Parathyroid adenoma (tissue), 2 donors: ENCODE data around the gene METTL26.

Experiments
- H2AFZ ChIP-seq: fragments of 300-600 bp; sonication (generic); one replicate; pipeline ENCODE4 v1.7.0; 2017; ENCODE audit warnings: antibody characterized with exemption, mild to moderate bottlenecking
- H3K27ac ChIP-seq: fragments of 300-600 bp; sonication (generic); one replicate; pipeline ENCODE4 v1.7.0; 2017
- H3K27me3 ChIP-seq: fragments of 300-600 bp; sonication (generic); one replicate; pipeline ENCODE4 v1.7.0; 2017; ENCODE audit warnings: low read length; ENCODE audit not compliant: control insufficient read depth, insufficient read depth
- H3K36me3 ChIP-seq: fragments of 300-600 bp; sonication (generic); one replicate; pipeline ENCODE4 v1.7.0; 2017; ENCODE audit warnings: low read length; ENCODE audit not compliant: control insufficient read depth, insufficient read depth
- H3K4me1 ChIP-seq: fragments of 300-600 bp; sonication (generic); one replicate; pipeline ENCODE4 v1.7.0; 2017; ENCODE audit warnings: control low read depth
- H3K4me2 ChIP-seq: fragments of 300-600 bp; sonication (generic); one replicate; pipeline ENCODE4 v1.7.0; 2017; ENCODE audit warnings: low read length
- H3K4me3 ChIP-seq: fragments of 300-600 bp; sonication (generic); one replicate; pipeline ENCODE4 v1.7.0; 2017; ENCODE audit warnings: low read depth, low read length
- H3K79me2 ChIP-seq: fragments of 300-600 bp; sonication (generic); one replicate; pipeline ENCODE4 v1.7.0; 2017; ENCODE audit warnings: control low read depth
- H3K9ac ChIP-seq: fragments of 300-600 bp; sonication (generic); one replicate; pipeline ENCODE4 v1.7.0; 2017; ENCODE audit warnings: mild to moderate bottlenecking
- H3K9me3 ChIP-seq: fragments of 300-600 bp; sonication (generic); one replicate; pipeline ENCODE4 v1.7.0; 2017; ENCODE audit warnings: low read length; ENCODE audit not compliant: control insufficient read depth
- TF ChIP-seq, protein P1 (sequence below): fragments of 300-600 bp; sonication (generic); IDR thresholded peaks from one replicate; pipeline ENCODE4 v1.7.0; 2017; ENCODE audit warnings: antibody characterized with exemption, mild to moderate bottlenecking
- donor health status: primary hyperparathyroidism.

Gene METTL26

DNA sequence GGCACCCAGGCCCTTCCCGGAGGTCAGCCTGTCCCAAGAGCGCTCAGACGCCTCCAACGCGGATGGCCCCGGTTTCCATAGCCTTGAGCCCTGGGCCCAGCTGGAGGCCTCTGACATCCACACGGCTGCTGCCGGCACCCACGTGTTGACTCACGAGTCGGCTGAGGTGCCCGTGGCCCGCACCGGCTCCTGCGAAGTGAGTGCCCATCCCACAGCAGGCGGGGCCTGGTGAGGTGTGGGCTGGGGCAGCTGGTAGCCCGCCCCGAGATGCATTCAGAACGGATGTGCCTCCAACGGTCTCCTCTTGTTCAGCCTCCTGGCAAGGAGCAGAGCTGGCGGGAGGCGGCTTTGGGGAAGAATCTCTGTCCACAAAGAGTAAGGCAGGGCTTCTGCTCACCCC lies 15.7 kb upstream of the METTL26 start:
- H3K9me3 ChIP-seq, result no peaks in the 10 kb centered on the region
- H3K4me3 ChIP-seq, result no peak overlapping the region
- H3K4me1 ChIP-seq, result peaks cover 20% of the 10 kb centered on the region
- H3K79me2 ChIP-seq, result peaks cover under 1% of the 10 kb centered on the region
- no peaks in the 10 kb centered on the region for H3K27me3 ChIP-seq
- TF ChIP-seq, protein P1, sequence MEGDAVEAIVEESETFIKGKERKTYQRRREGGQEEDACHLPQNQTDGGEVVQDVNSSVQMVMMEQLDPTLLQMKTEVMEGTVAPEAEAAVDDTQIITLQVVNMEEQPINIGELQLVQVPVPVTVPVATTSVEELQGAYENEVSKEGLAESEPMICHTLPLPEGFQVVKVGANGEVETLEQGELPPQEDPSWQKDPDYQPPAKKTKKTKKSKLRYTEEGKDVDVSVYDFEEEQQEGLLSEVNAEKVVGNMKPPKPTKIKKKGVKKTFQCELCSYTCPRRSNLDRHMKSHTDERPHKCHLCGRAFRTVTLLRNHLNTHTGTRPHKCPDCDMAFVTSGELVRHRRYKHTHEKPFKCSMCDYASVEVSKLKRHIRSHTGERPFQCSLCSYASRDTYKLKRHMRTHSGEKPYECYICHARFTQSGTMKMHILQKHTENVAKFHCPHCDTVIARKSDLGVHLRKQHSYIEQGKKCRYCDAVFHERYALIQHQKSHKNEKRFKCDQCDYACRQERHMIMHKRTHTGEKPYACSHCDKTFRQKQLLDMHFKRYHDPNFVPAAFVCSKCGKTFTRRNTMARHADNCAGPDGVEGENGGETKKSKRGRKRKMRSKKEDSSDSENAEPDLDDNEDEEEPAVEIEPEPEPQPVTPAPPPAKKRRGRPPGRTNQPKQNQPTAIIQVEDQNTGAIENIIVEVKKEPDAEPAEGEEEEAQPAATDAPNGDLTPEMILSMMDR, result no peak
- H3K27ac ChIP-seq, result no peak overlapping the region
- no peak overlapping the region for H3K4me2 ChIP-seq
- H3K9ac ChIP-seq, result no peak overlapping the region
- no peak overlapping the region for H2AFZ ChIP-seq
- no peaks in the 10 kb centered on the region for H3K36me3 ChIP-seq

DNA sequence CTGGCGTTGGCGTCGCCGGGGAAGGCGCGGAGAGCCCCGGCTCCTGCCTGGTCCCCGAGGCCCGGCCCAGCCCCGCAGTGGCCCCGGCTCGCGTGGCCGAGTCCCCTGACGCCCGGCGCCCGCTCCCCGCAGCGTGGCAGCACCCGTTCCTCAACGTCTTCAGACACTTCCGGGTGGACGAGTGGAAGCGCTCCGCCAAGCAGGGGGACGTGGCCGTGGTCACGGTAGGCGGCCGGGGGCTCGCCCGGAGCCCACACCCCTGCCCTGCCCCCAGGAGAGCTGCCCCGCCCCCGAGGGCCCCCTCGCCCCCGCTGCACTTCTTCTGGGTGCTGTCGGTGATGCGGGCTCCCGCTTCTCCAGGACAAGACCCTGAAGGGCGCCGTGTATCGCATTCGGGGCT lies 13.5 kb upstream of the METTL26 start:
- Histone ChIP-seq H3K27me3 (no peaks in the 10 kb centered on the region), H3K4me3 (peak overlapping the region; percentile 53), H3K79me2 (peaks cover 15% of the 10 kb centered on the region), H3K4me1 (peaks cover 34% of the 10 kb centered on the region), H3K36me3 (no peaks in the 10 kb centered on the region), H3K9ac (peak overlapping the region; percentile 57), H2AFZ (peak overlapping the region; percentile 82), H3K9me3 (no peaks in the 10 kb centered on the region), H3K4me2 (peak overlapping the region; percentile 85), H3K27ac (no peak overlapping the region)
- TF ChIP-seq, protein P1, result no peak

DNA sequence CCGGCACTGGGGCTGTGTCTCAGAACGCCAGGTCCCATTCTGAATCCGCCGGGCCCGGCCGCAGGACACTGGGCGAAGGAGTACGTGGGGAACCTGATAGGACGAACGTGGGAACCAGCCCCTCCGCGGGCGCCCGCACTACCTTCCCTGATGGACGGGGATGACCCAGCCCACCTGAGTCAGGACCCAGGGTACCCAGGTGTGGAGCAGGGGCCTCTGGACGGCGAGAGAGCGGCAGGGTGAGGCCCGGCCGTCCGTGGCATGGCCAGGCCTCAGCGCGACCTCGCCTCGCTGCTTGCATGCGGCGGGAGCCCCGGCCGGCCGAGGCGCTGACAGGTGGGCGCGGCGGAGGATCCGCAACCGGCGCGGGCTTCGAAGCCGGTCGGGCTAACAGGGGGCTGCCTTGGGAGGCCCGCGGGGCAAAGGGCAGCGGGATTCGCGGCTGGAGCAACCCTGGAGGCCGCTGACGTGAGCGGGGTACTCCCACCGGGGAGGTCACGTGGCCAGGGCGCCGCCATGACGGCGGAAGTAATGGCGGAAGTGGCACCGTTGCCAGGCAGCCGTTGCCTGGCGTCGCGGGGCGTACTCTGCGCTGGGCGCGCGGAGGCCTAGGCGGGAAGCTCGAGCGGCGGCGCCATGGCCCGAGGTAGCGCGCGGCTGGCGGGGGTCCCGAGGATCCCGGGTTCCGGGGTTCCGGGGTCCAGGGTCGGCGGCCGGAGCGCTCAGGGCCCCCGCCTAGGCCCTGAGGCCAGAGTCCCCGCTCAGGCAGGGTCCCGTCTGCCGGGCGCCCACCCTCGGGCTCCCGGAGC lies 12.9 kb upstream of the METTL26 start, which contains the start of gene WDR90:
Gene WDR90, plus strand, starts transcription at position 585 of the 809 bp plus-strand sequence. Its CDS starts 52 bp downstream, at position 637.
- peak within 1 kb of the TSS; percentile 85 for H3K4me2 ChIP-seq
- H3K4me3 ChIP-seq, result peak within 1 kb of the TSS; percentile 53
- H3K9me3 ChIP-seq, result no peaks in the 10 kb centered on the region
- H3K27ac ChIP-seq, result peak within 1 kb of the TSS; percentile 80
- H3K27me3 ChIP-seq, result no peaks in the 10 kb centered on the region
- H3K9ac ChIP-seq, result peak within 1 kb of the TSS; percentile 57
- peak within 1 kb of the TSS; percentile 82 for H2AFZ ChIP-seq
- H3K36me3 ChIP-seq, result no peaks in the 10 kb centered on the region
- H3K4me1 ChIP-seq, result peaks cover 35% of the 10 kb centered on the region
- H3K79me2 ChIP-seq, result peaks cover 21% of the 10 kb centered on the region
- TF ChIP-seq, protein P1, result no peak

DNA sequence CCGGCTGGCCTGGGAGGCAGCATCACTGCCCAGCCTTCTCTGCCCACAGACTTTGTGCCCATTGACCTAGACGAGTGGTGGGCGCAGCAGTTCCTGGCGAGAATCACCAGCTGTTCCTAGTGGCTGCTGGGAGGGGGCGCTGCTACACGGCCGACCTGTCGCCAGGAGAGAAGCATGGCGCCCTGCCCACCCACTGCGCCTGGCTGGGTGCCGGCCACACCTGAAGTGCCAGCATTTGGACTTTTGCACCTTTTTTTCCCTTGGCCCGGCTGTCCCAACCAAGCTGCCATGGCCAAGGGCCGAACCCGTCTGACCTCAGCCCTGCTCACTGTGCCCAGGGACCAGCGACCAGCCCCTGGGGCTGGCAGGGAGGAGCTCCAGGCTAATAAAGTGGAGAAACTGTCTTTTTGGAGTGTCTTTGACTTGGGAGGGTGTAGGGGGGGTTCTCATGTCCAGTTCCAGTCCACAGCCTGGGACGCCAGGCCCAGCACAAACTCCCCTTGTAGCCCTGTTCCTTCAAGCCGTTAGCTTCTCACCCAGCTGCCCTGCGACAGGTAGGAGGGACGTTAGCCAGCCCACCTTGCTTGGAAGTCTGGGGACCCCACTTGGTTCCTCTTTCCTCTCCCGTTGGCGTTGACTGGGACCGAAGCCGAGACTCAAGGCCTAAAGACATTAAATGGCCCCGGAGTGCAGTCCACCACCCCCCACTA lies 12.1 kb upstream of the METTL26 start:
- Histone ChIP-seq H3K9me3 (no peaks in the 10 kb centered on the region), H3K79me2 (peaks cover 27% of the 10 kb centered on the region), H3K4me3 (peak overlapping the region; percentile 53), H3K4me1 (peaks cover 39% of the 10 kb centered on the region), H3K4me2 (peak overlapping the region; percentile 85), H3K27ac (peak overlapping the region; percentile 80), H3K27me3 (no peaks in the 10 kb centered on the region), H3K9ac (no peak overlapping the region), H3K36me3 (no peaks in the 10 kb centered on the region), H2AFZ (peak overlapping the region; percentile 82)
- TF ChIP-seq, protein P1, result peak; percentile 27
